ENCODE measurements around the gene FOXR1.

FOXR1 gene

DNA sequence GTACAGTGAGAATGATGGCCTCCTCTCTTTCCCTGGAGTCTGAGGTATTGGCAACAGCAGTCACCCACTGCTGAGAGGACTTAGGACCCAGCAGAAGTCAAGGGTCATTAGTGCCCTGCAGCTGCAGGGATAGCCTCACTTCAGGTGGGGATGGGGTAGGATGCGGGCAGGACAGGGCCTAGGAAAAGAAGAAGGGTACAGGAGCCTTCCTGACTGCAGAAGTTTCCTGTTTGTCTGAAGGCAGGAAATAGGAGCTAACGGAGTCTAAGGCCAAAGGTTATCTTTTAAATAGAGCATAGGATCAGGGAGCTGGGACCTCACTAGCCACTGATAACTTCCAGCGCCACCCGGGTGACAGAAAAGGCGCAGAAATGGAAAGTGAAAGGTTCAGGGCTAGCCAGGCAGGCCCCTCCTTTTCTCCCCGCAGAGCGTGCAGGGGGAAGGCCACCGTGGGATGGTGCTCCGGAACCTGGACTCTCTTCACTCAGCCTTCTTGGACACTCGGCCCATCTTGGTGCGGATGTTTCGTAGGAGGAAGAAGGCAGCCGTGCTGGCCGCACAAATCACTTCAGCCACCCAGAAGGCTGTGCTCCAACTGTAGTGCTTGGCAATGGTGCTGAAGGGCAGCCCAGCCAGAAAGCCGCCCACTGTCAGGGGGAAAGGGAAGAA is 53.0 kb downstream of the FOXR1 start:
- peaks cover 92% of the 10 kb centered on the region for H3K79me2 ChIP-seq (ENCODE audit: low read length)
- H3K4me2 ChIP-seq (ENCODE audit: low read depth, low read length): no peak overlapping the region
- 0 out of 2 replicates have a peak, but pooled peaks cover 3% of the 10 kb centered on the region for H4K20me1 ChIP-seq (ENCODE audit: insufficient read depth, low read length)
- H3K27ac ChIP-seq (ENCODE audit: low read length): peak overlapping the region; percentile 92; the same call in 1 of the 2 replicates
- peaks cover 63% of the 10 kb centered on the region for H3K4me1 ChIP-seq (ENCODE audit: low read length)
- H3K27me3 ChIP-seq (replicated peaks; ENCODE audit: insufficient read depth, low read length): no peaks in the 10 kb centered on the region
- H2AFZ ChIP-seq (ENCODE audit: low read length): no peak overlapping the region
- no peak overlapping the region for H3K4me3 ChIP-seq (ENCODE audit: low read length)
- no peak for DNase-seq
- no peaks in the 10 kb centered on the region for H3K36me3 ChIP-seq (replicated peaks; ENCODE audit: insufficient read depth, low read length)
- H3K9ac ChIP-seq (ENCODE audit: low read length): no peak overlapping the region
- H3K9me2 ChIP-seq (replicated peaks; ENCODE audit: insufficient read depth, low read length): no peaks in the 10 kb centered on the region
- H3K9me3 ChIP-seq (replicated peaks; ENCODE audit: insufficient read depth, low read length): no peaks in the 10 kb centered on the region
- TF ChIP-seq CTCF (IDR thresholded peaks at IDR 0.05; ENCODE audit: low read length) (no peak), EZH2 (optimal IDR thresholded peaks at IDR 0.05; ENCODE audit: low read depth, low read length) (no peak), EZH2phosphoT487 (IDR thresholded peaks at IDR 0.05; ENCODE audit: low read length) (no peak)
- peaks cover 39% of the 10 kb centered on the region for H3F3A ChIP-seq (ENCODE audit: insufficient read depth, low read length)

DNA sequence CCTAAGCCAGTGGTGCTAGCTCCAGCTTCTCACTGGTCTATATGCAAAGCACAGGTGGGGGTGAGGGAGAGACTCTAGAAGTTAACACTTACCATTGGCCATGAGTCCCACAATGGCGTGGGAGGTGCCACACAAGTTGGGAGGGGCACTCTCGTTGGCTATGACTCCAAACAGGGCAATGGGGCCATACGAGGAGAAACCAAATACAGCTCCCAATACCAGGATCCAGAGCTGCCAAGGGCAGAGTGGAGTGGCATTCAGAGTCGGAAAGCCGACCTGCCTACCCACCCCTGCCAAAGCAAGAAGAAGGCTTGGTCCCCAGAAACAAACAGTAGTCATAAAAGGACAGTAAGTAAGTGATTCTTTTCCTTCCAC is 53.5 kb downstream of the FOXR1 start:
- H3K27me3 ChIP-seq (replicated peaks; ENCODE audit: insufficient read depth, low read length): no peaks in the 10 kb centered on the region
- H3K79me2 ChIP-seq (ENCODE audit: low read length): peaks cover 92% of the 10 kb centered on the region
- no peak overlapping the region for H2AFZ ChIP-seq (ENCODE audit: low read length)
- H3K4me3 ChIP-seq (ENCODE audit: low read length): no peak overlapping the region
- no peak overlapping the region for H3K27ac ChIP-seq (ENCODE audit: low read length)
- peaks cover 44% of the 10 kb centered on the region for H3F3A ChIP-seq (ENCODE audit: insufficient read depth, low read length)
- no peaks in the 10 kb centered on the region for H3K9me3 ChIP-seq (replicated peaks; ENCODE audit: insufficient read depth, low read length)
- H3K4me1 ChIP-seq (ENCODE audit: low read length): peaks cover 59% of the 10 kb centered on the region
- 0 out of 2 replicates have a peak, but pooled peaks cover 3% of the 10 kb centered on the region for H4K20me1 ChIP-seq (ENCODE audit: insufficient read depth, low read length)
- no peak overlapping the region for H3K9ac ChIP-seq (ENCODE audit: low read length)
- no peak for DNase-seq
- no peak for TF ChIP-seq CTCF (IDR thresholded peaks at IDR 0.05; ENCODE audit: low read length)
- no peak for TF ChIP-seq EZH2 (optimal IDR thresholded peaks at IDR 0.05; ENCODE audit: low read depth, low read length)
- no peak for TF ChIP-seq EZH2phosphoT487 (IDR thresholded peaks at IDR 0.05; ENCODE audit: low read length)
- no peak overlapping the region for H3K4me2 ChIP-seq (ENCODE audit: low read depth, low read length)
- H3K9me2 ChIP-seq (replicated peaks; ENCODE audit: insufficient read depth, low read length): no peaks in the 10 kb centered on the region
- no peaks in the 10 kb centered on the region for H3K36me3 ChIP-seq (replicated peaks; ENCODE audit: insufficient read depth, low read length)

DNA sequence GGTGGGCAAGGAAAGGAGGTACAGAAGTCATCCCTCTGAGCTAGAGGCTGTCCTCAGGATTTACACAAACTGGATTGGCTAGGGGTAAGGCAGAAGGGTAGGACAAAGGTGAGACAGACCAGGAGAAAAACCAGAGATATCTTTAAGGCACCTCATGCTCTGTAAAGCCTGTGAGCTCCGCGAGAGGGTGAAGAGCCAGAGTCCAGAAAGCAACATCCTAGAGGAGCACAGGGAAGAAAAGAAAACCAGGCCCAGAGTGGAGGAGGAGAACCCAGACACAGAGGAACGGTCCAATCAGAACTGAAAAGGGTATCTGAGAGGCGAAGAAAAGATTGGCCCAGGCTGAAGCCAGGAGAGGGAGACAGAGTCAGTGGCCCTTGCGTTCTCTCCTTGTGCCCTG is 54.0 kb downstream of the FOXR1 start:
- H3K36me3 ChIP-seq (replicated peaks; ENCODE audit: insufficient read depth, low read length): no peaks in the 10 kb centered on the region
- H3K79me2 ChIP-seq (ENCODE audit: low read length): peaks cover 92% of the 10 kb centered on the region
- 0 out of 2 replicates have a peak, but pooled peaks cover 3% of the 10 kb centered on the region for H4K20me1 ChIP-seq (ENCODE audit: insufficient read depth, low read length)
- no peak overlapping the region for H2AFZ ChIP-seq (ENCODE audit: low read length)
- H3F3A ChIP-seq (ENCODE audit: insufficient read depth, low read length): peaks cover 45% of the 10 kb centered on the region
- TF ChIP-seq CTCF (IDR thresholded peaks at IDR 0.05; ENCODE audit: low read length) (no peak), EZH2phosphoT487 (IDR thresholded peaks at IDR 0.05; ENCODE audit: low read length) (no peak), EZH2 (optimal IDR thresholded peaks at IDR 0.05; ENCODE audit: low read depth, low read length) (no peak)
- no peak overlapping the region for H3K27ac ChIP-seq (ENCODE audit: low read length)
- no peaks in the 10 kb centered on the region for H3K27me3 ChIP-seq (replicated peaks; ENCODE audit: insufficient read depth, low read length)
- H3K9ac ChIP-seq (ENCODE audit: low read length): no peak overlapping the region
- H3K4me1 ChIP-seq (ENCODE audit: low read length): peaks cover 56% of the 10 kb centered on the region
- no peak overlapping the region for H3K4me2 ChIP-seq (ENCODE audit: low read depth, low read length)
- no peak overlapping the region for H3K4me3 ChIP-seq (ENCODE audit: low read length)
- no peaks in the 10 kb centered on the region for H3K9me3 ChIP-seq (replicated peaks; ENCODE audit: insufficient read depth, low read length)
- no peak for DNase-seq
- H3K9me2 ChIP-seq (replicated peaks; ENCODE audit: insufficient read depth, low read length): no peaks in the 10 kb centered on the region
